Cardiac fibroblast (primary cell): Measurements from ENCODE around the gene GSG1.
A peak's percentile ranks its signal among the peaks of the same experiment; 100 is the strongest.
"Not testable (repeated sequence)": the region's sequence is repeated elsewhere in the genome, so short reads cannot be mapped to it uniquely, and the experiment has no call there.

Experiments used
- DNase-seq, 2 donors: peaks; one replicate each; pipeline versions ENCODE4 v3.0.0 to v3.0.0-alpha.2; 2010; ENCODE audit warnings: low read depth in 2 of 2
- H3K4me3 ChIP-seq, 2 donors: replicated peaks in 1 of 2; 1 replicate in 1 of 2; 2 replicates in 1 of 2; pipeline ENCODE4 v1.5.1; 2011; ENCODE audit warnings: low read depth in 2 of 2, low read length in 2 of 2, mild to moderate bottlenecking in 2 of 2, moderate library complexity in 1 of 2
- CTCF ChIP-seq: IDR thresholded peaks from one replicate; pipeline ENCODE4 v1.5.1; 2011; ENCODE audit warnings: low read depth, mild to moderate bottlenecking, low read length, inconsistent platforms

Gene GSG1

GRCh38 chr12:13088496-13088895 is 15.0 kb downstream of the GSG1 start:
- TF ChIP-seq CTCF: no peak

GRCh38 chr12:13087766-13088165 is 15.7 kb downstream of the GSG1 start:
- no peak overlapping the region for H3K4me3 ChIP-seq
- TF ChIP-seq CTCF: no peak
- no peak for DNase-seq

More at GRCh38 chr12:13088496-13088895, 15.0 kb downstream of the GSG1 start:
- no peak for DNase-seq
- no peak overlapping the region for H3K4me3 ChIP-seq

- TF ChIP-seq CTCF: no peak
- DNase-seq: peak in 1 of 2 donors; percentile 25
Observed at GRCh38 chr12:13085968-13086686, 17.3 kb downstream of the GSG1 start.

GRCh38 chr12:13084898-13085640 is 18.4 kb downstream of the GSG1 start:
- TF ChIP-seq CTCF: no peak
- no peak for DNase-seq
- no peak overlapping the region for H3K4me3 ChIP-seq

More at GRCh38 chr12:13085968-13086686, 17.3 kb downstream of the GSG1 start:
- no peak overlapping the region for H3K4me3 ChIP-seq

- not testable (repeated sequence) for H3K4me3 ChIP-seq, DNase-seq
Observed at GRCh38 chr12:13083638-13084037, 19.8 kb downstream of the GSG1 start.

- no peak for TF ChIP-seq CTCF
- DNase-seq: no peak
- H3K4me3 ChIP-seq: no peak overlapping the region
Observed at GRCh38 chr12:13082861-13083260, 20.6 kb downstream of the GSG1 start.

GRCh38 chr12:13080266-13080665 is 23.2 kb downstream of the GSG1 start:
- H3K4me3 ChIP-seq: no peak overlapping the region
- TF ChIP-seq CTCF: no peak

More at GRCh38 chr12:13080266-13080665, 23.2 kb downstream of the GSG1 start:
- DNase-seq: no peak
